GM12892 (cell line): ENCODE data around the gene CNGA3.

Experiments used
- DNase-seq: peaks from one replicate; pipeline ENCODE4 v3.0.0; 2011; ENCODE audit not compliant: insufficient read length
- FAIRE-seq: peaks from 2 replicates; lab custom pipeline; 2011; peaks lifted over from hg19 to GRCh38; lab: Jason Lieb, UNC
- POLR2A ChIP-seq: IDR thresholded peaks from 2 replicates; pipeline ENCODE4 v1.6.1; 2011; ENCODE audit warnings: low read depth, low read length, control low read depth
- POLR2AphosphoS5 ChIP-seq: IDR thresholded peaks from 2 replicates; pipeline ENCODE4 v1.6.1; 2011; ENCODE audit warnings: low read depth, low read length, control low read depth
- TAF1 ChIP-seq: IDR thresholded peaks from 2 replicates; pipeline ENCODE4 v1.6.1; 2011; ENCODE audit warnings: low read depth, mild to moderate bottlenecking, control low read depth, low read length, borderline replicate concordance

Gene CNGA3

DNA sequence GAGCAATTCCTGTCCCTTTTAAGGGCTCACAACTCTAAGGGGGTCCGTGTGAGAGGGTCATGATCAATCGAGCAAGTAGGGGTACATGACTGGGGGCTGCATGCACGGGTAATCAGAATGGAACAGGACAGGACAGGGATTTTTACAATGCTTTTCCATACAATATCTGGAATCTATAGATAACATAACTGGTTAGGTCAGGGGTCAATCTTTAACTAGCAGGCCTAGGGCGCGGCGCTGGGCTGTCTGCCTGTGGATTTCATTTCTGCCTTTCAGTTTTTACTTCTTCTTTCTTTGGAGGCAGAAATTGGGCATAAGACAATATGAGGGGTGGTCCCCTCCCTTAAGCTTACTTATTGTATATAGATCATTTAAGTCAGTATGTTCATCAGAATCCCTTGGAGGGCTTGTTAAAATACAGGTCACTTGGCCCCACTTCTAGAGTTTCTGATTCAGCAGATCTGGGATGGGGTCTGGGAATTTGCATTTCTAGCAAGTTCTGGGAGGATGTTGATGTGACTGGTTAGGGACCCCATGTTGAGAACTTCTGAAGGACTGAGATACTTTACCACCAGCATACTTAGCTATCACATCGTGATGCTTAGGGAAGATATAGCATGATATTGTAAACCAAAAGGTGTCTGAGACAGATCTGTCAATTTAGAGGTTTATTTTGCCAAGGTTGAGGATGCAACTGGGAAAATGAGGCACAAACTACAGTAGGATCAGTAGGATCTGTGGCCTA is 95.6 kb downstream of the CNGA3 start:
- no peak for FAIRE-seq
- DNase-seq = no peak
- no peak for TF ChIP-seq POLR2A
- no peak for TF ChIP-seq POLR2AphosphoS5
- no peak for TF ChIP-seq TAF1

GRCh38 chr2:98442488-98442887 is 96.2 kb downstream of the CNGA3 start:
- FAIRE-seq (no peak), DNase-seq (no peak)
- TF ChIP-seq POLR2A = no peak
- no peak for TF ChIP-seq TAF1
- no peak for TF ChIP-seq POLR2AphosphoS5

DNA sequence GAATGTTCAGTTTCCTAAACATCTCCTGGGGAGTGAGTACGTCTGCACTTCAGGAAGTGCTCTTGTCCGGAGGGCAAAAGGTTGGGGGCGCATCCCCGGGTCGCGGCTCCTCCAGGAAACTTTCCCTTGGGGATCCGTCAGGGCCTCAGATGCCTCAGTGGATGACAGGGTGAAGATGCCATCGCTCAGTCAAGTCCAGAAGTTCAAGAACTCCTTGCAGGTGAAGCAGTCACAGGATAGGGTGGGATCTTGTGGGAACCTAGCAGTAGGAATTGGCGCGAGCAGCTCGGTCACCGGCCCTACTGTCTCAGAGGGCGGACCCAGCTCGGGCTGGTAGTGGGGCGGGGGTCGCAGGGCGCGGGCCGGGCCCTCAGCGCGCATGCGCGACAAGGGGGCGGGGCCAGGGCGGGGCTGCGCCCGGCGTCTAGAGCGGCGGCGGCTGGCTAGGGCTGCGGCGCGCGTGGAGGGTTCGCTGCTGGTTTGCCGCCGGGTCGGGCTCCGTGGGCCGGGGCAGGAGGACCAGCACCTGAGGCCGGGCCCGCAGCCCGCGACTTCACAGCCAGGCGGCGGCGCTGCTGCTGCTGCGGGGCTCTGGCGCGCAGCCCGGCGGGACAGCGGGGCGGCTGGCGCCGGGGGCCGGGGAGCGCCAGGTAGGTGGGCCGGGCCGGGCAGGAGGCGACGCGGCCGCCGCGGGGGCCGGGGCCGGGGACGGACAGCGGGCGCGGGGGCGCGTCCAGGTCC is 98.3 kb downstream of the CNGA3 start, which contains the start of gene INPP4A:
INPP4A (plus strand) TSS at position 423 of the 741 bp plus-strand sequence. CDS start 75,191 bp downstream, outside the sequence.
- TF ChIP-seq POLR2AphosphoS5 (no peak), POLR2A (peak; percentile 70; the same call in 1 of the 2 replicates), TAF1 (no peak)
- peak; percentile 82 for DNase-seq
- FAIRE-seq = peak; percentile 90

- no peak for FAIRE-seq
- DNase-seq = no peak
- TF ChIP-seq POLR2A = no peak
- no peak for TF ChIP-seq TAF1
- TF ChIP-seq POLR2AphosphoS5 = no peak
Measured at GRCh38 chr2:98445177-98445682, 99.0 kb downstream of the CNGA3 start.

DNA sequence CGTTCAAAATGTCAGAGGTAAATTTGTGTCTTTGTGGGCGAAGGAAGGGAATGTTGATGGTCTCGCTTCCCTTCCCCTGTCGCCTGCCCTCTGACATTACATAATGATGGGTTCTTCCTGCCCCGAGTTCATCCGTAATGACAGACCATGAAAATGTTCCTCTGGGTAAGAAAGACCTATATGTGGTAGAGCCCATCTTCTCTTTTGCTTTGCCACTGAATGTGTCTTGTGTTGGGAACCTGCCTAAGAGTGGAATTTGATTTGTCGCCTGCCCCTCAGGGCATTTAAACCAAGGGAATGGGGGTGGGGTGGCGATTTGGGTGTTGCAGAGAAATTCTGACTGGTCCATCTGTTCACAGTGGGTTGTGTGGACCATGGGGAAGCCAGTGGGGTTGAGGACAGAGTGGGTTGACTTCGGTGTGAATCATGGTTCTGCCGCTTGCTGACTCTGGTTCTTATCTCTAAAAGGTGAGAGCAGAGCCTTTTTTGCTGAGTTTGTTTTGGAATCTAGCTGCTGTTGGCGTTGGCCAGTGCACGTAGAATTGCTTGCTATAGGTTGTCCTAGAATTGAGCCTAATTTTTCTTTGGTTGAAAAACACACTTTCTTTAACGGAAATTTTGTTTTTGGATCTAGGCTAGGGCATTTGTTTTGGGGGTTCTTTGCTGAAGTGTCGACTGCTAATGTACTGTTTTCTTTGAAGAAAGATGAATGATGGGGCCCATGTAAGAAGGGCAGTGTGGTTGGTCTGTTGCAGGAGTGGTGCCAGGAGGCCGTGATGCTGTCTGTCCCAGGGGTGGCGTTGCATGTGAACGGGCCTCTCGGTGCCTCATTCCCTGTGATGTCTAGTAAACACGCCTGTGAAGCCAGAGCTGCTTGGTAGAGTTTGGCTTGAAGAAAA is 99.7 kb downstream of the CNGA3 start:
- FAIRE-seq = peak; percentile 73
- TF ChIP-seq POLR2A (no peak), POLR2AphosphoS5 (no peak), TAF1 (no peak)
- no peak for DNase-seq

- no peak for TF ChIP-seq TAF1
- no peak for TF ChIP-seq POLR2A
- no peak for TF ChIP-seq POLR2AphosphoS5
- DNase-seq = no peak
- FAIRE-seq = no peak
Measured at GRCh38 chr2:98446850-98447249, 100.6 kb downstream of the CNGA3 start.
